Endodermal cell (in vitro differentiated cells): ENCODE results near the gene PEAR1. TPM values are rescaled to one million over a fixed set of nuclear protein-coding genes. Genes with fewer than 3 reads are reported as not detected.
"Not testable (repeated sequence)": the region's sequence is repeated elsewhere in the genome, so short reads cannot be mapped to it uniquely, and the experiment has no call there.

Source experiments
- DNase-seq: peaks from one replicate; pipeline ENCODE4 v3.0.0-alpha.2; 2017
- H3K27ac ChIP-seq: 2 replicates; pipeline ENCODE4 v1.5.1; 2013; ENCODE audit warnings: mild to moderate bottlenecking, low read depth, low read length, moderate library complexity
- H3K27me3 ChIP-seq: 2 replicates; pipeline ENCODE4 v1.6.1; 2013; ENCODE audit warnings: mild to moderate bottlenecking, low read length, moderate library complexity; ENCODE audit not compliant: insufficient read depth, control insufficient read depth, poor library complexity, severe bottlenecking
- H3K36me3 ChIP-seq: 2 replicates; pipeline ENCODE4 v1.7.0; 2013; ENCODE audit warnings: mild to moderate bottlenecking, low read length, moderate library complexity; ENCODE audit not compliant: control insufficient read depth, insufficient read depth
- H3K4me1 ChIP-seq: one replicate; pipeline ENCODE4 v1.7.0; 2013; ENCODE audit warnings: low read length; ENCODE audit not compliant: control insufficient read depth, insufficient read depth
- H3K4me3 ChIP-seq: 2 replicates; pipeline ENCODE4 v1.5.1; 2013; ENCODE audit warnings: mild to moderate bottlenecking, low read length, moderate library complexity
- H3K9ac ChIP-seq: 2 replicates; pipeline ENCODE4 v1.6.1; 2013; ENCODE audit warnings: mild to moderate bottlenecking, low read length, moderate library complexity; ENCODE audit not compliant: poor library complexity, severe bottlenecking; ENCODE audit errors: extremely low read depth
- H3K9me3 ChIP-seq: 2 replicates; pipeline ENCODE4 v1.6.1; 2013; ENCODE audit warnings: mild to moderate bottlenecking, low read length, moderate library complexity; ENCODE audit not compliant: control insufficient read depth
- H3K27ac Mint-ChIP-seq: 2 replicates; pipeline ENCODE4 v1.8.0; 2020; ENCODE audit warnings: mixed read lengths
- H3K27me3 Mint-ChIP-seq: 2 replicates; pipeline ENCODE4 v1.8.0; 2021; ENCODE audit warnings: mild to moderate bottlenecking, mixed read lengths; ENCODE audit not compliant: insufficient read depth
- H3K36me3 Mint-ChIP-seq: 2 replicates; pipeline ENCODE4 v1.8.0; 2020; ENCODE audit warnings: low read depth, mixed read lengths
- H3K4me1 Mint-ChIP-seq: 2 replicates; pipeline ENCODE4 v1.8.0; 2020; ENCODE audit warnings: mixed read lengths
- H3K4me3 Mint-ChIP-seq: 2 replicates; pipeline ENCODE4 v1.8.0; 2020; ENCODE audit warnings: mild to moderate bottlenecking, moderate library complexity, mixed read lengths
- H3K9me3 Mint-ChIP-seq: 2 replicates; pipeline ENCODE4 v1.8.0; 2020; ENCODE audit warnings: mild to moderate bottlenecking, mixed read lengths
- CTCF ChIP-seq: fragments of 200-600 bp; sonication (generic); conservative IDR thresholded peaks from 2 replicates; pipeline ENCODE4 v1.5.0; 2021; ENCODE audit warnings: antibody characterized with exemption, mild to moderate bottlenecking
- WGBS, 2 experiments: methylation state at CpG; one replicate each; pipeline versions ENCODE4 v1.1.5 to v1.1.7; 2013; ENCODE audit warnings: missing lambda C conversion rate in 2 of 2, mixed read lengths in 1 of 2; ENCODE audit not compliant: insufficient coverage in 1 of 2, insufficient read length in 1 of 2; 5-methylcytosine and 5-hydroxymethylcytosine counted together
- total RNA-seq, 2 donors: library from RNA; stranded (reverse); fragmentation: NEBNext Ultra II Directional in 1 of 2; extraction: Animal tissue kit (Norgen Biotek cat#: 25700) in 1 of 2; gene quantifications; 2 replicates in 1 of 2; 3 replicates in 1 of 2; pipeline ENCODE4 v1.2.1, GENCODE V29; 2021

PEAR1 gene
- total RNA-seq, 2 donors from 2014 or later, result 0.29 to 0.53 TPM

GRCh38 chr1:156926175-156926574 is 32.7 kb downstream of the PEAR1 start:
- Histone ChIP-seq H3K9me3 (no peaks in the 10 kb centered on the region), H3K4me1 (no peaks in the 10 kb centered on the region), H3K27ac (no peak overlapping the region), H3K27me3 (peaks cover 86% of the 10 kb centered on the region), H3K9ac (no peak overlapping the region), H3K36me3 (no peaks in the 10 kb centered on the region), H3K4me3 (no peak overlapping the region)
- Mint-ChIP-seq H3K27me3 (peaks cover 98% of the 10 kb centered on the region), H3K4me1 (peaks cover 10% of the 10 kb centered on the region), H3K4me3 (no peak overlapping the region), H3K27ac (no peak overlapping the region), H3K9me3 (no peaks in the 10 kb centered on the region), H3K36me3 (no peaks in the 10 kb centered on the region)
- no peak for DNase-seq
- no peak for TF ChIP-seq CTCF
- 87 to 88% methylated on average over 1 to 3 of the region's 3 CpGs for WGBS, 2 experiments

- not testable (repeated sequence) for H3K9me3 Mint-ChIP-seq, H3K27ac ChIP-seq, H3K9ac ChIP-seq, H3K36me3 Mint-ChIP-seq, H3K9me3 ChIP-seq, H3K4me3 ChIP-seq, DNase-seq, H3K27ac Mint-ChIP-seq, H3K36me3 ChIP-seq, H3K4me1 ChIP-seq
- peaks cover 81% of the 10 kb centered on the region for H3K27me3 ChIP-seq
- H3K4me3 Mint-ChIP-seq, result peak overlapping the region; percentile 49
- peaks cover 95% of the 10 kb centered on the region for H3K27me3 Mint-ChIP-seq
- WGBS, 2 experiments, result 86 to 92% methylated on average over 6 of the region's 6 CpGs
- H3K4me1 Mint-ChIP-seq, result peaks cover 10% of the 10 kb centered on the region
These were observed 33.2 kb downstream of the PEAR1 start for GRCh38 chr1:156926695-156927094.

- Mint-ChIP-seq H3K27me3 (peaks cover 88% of the 10 kb centered on the region), H3K36me3 (no peaks in the 10 kb centered on the region), H3K4me1 (peaks cover 10% of the 10 kb centered on the region), H3K4me3 (peak overlapping the region; percentile 49), H3K9me3 (no peaks in the 10 kb centered on the region), H3K27ac (no peak overlapping the region)
- Histone ChIP-seq H3K27me3 (peaks cover 74% of the 10 kb centered on the region), H3K4me3 (peak overlapping the region; percentile 71), H3K36me3 (no peaks in the 10 kb centered on the region), H3K9me3 (no peaks in the 10 kb centered on the region), H3K27ac (no peak overlapping the region), H3K9ac (no peak overlapping the region), H3K4me1 (no peaks in the 10 kb centered on the region)
- TF ChIP-seq CTCF, result peak; percentile 88
- 5 to 7% methylated on average over 33 to 64 of the region's 64 CpGs for WGBS, 2 experiments
- peak; percentile 97 for DNase-seq
These were observed 33.9 kb downstream of the PEAR1 start for GRCh38 chr1:156927215-156928042.
